Chondrocyte (in vitro differentiated cells): ENCODE data around the gene TOMM5. TPM values are rescaled to one million over a fixed set of nuclear protein-coding genes. Genes with fewer than 3 reads are reported as not detected.

Experiments
- DNase-seq: peaks from one replicate; pipeline ENCODE4 v3.0.0; 2021; ENCODE audit warnings: mixed read lengths, low spot score
- H3K27ac Mint-ChIP-seq: one replicate; pipeline ENCODE4 v1.8.0; 2021; ENCODE audit warnings: mild to moderate bottlenecking, moderate library complexity, mixed read lengths; ENCODE audit not compliant: unreplicated experiment
- H3K27me3 Mint-ChIP-seq: 2 replicates; pipeline ENCODE4 v1.8.0; 2021; ENCODE audit warnings: low read depth, mixed read lengths
- H3K36me3 Mint-ChIP-seq: 2 replicates; pipeline ENCODE4 v1.8.0; 2021; ENCODE audit warnings: low read depth, mixed read lengths
- H3K4me1 Mint-ChIP-seq: 2 replicates; pipeline ENCODE4 v1.8.0; 2021; ENCODE audit warnings: low read depth, mild to moderate bottlenecking, mixed read lengths
- H3K4me3 Mint-ChIP-seq: one replicate; pipeline ENCODE4 v1.8.0; 2021; ENCODE audit warnings: mild to moderate bottlenecking, moderate library complexity, mixed read lengths; ENCODE audit not compliant: unreplicated experiment
- H3K9me3 Mint-ChIP-seq: 2 replicates; pipeline ENCODE4 v1.8.0; 2021; ENCODE audit warnings: low read depth, mixed read lengths
- CTCF ChIP-seq: fragments of 200-600 bp; sonication (generic); IDR thresholded peaks from 2 replicates; pipeline ENCODE4 v1.5.0; 2021; ENCODE audit warnings: antibody characterized with exemption, mild to moderate bottlenecking, moderate library complexity
- total RNA-seq: library from RNA; stranded (reverse); gene quantifications from 3 replicates; pipeline ENCODE4 v1.2.1, GENCODE V29; 2021

TOMM5 gene
- total RNA-seq, 1 donor from 2014 or later, result 83.0 TPM

GRCh38 chr9:37571282-37571681 lies 21.1 kb downstream of the TOMM5 start:
- H3K4me1 Mint-ChIP-seq, result peaks cover 27% of the 10 kb centered on the region
- H3K36me3 Mint-ChIP-seq, result no peaks in the 10 kb centered on the region
- DNase-seq, result no peak
- no peak overlapping the region for H3K27ac Mint-ChIP-seq
- H3K9me3 Mint-ChIP-seq, result no peaks in the 10 kb centered on the region
- no peaks in the 10 kb centered on the region for H3K27me3 Mint-ChIP-seq
- H3K4me3 Mint-ChIP-seq, result no peak overlapping the region
- no peak for TF ChIP-seq CTCF

GRCh38 chr9:37566716-37567115 lies 25.7 kb downstream of the TOMM5 start:
- Mint-ChIP-seq H3K4me3 (no peak overlapping the region), H3K27me3 (no peaks in the 10 kb centered on the region), H3K36me3 (peaks cover 2% of the 10 kb centered on the region), H3K27ac (no peak overlapping the region), H3K9me3 (no peaks in the 10 kb centered on the region), H3K4me1 (no peaks in the 10 kb centered on the region)
- no peak for DNase-seq
- TF ChIP-seq CTCF, result no peak

GRCh38 chr9:37565661-37566618 lies 26.5 kb downstream of the TOMM5 start:
- Mint-ChIP-seq H3K9me3 (no peaks in the 10 kb centered on the region), H3K27me3 (no peaks in the 10 kb centered on the region), H3K27ac (no peak overlapping the region), H3K36me3 (peaks cover 2% of the 10 kb centered on the region), H3K4me3 (no peak overlapping the region), H3K4me1 (no peaks in the 10 kb centered on the region)
- TF ChIP-seq CTCF, result no peak
- no peak for DNase-seq

- Mint-ChIP-seq H3K9me3 (no peaks in the 10 kb centered on the region), H3K27me3 (no peaks in the 10 kb centered on the region), H3K36me3 (peaks cover 2% of the 10 kb centered on the region), H3K4me3 (no peak overlapping the region), H3K4me1 (no peaks in the 10 kb centered on the region), H3K27ac (no peak overlapping the region)
- DNase-seq, result no peak
- no peak for TF ChIP-seq CTCF
Observed at GRCh38 chr9:37564916-37565315, 27.5 kb downstream of the TOMM5 start.

- no peak overlapping the region for H3K27ac Mint-ChIP-seq
- H3K4me3 Mint-ChIP-seq, result no peak overlapping the region
- no peak for TF ChIP-seq CTCF
- no peaks in the 10 kb centered on the region for H3K27me3 Mint-ChIP-seq
- H3K36me3 Mint-ChIP-seq, result peaks cover 2% of the 10 kb centered on the region
- DNase-seq, result no peak
- H3K4me1 Mint-ChIP-seq, result no peaks in the 10 kb centered on the region
- H3K9me3 Mint-ChIP-seq, result no peaks in the 10 kb centered on the region
Observed at GRCh38 chr9:37563806-37564513, 28.4 kb downstream of the TOMM5 start.
